NCI-H510A treated with DMSO at 0.1 percent for 48 hours (cell line): ENCODE measurements around the gene TDRD9.

Source experiments
- DNase-seq: peaks from one replicate; lab custom pipeline; 2025; lab: John Stamatoyannopoulos, UW

The TDRD9 gene

DNA sequence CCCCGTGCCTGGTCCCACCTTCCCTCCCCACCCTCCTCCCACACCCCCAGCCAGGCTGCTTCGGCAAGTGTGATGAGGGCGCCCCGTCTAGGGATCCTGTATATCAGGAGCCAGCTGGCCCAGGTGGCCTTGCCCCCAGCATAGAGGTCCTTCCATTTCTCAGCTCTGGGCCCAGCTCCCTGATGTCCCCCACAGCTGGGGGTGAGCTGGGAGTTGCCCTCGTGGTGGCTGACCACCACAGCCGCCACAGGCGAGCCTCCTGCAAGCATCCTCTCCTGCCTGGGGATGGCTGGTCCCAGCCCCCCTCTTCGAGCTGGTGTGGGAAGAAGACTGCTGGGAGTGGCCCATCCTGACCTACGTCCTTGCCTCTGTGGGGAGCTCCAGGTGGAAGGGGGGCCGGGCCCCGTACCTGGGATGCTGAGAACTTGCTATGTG, 164.7 kb downstream of the TDRD9 start:
- DNase-seq: no peak

DNA sequence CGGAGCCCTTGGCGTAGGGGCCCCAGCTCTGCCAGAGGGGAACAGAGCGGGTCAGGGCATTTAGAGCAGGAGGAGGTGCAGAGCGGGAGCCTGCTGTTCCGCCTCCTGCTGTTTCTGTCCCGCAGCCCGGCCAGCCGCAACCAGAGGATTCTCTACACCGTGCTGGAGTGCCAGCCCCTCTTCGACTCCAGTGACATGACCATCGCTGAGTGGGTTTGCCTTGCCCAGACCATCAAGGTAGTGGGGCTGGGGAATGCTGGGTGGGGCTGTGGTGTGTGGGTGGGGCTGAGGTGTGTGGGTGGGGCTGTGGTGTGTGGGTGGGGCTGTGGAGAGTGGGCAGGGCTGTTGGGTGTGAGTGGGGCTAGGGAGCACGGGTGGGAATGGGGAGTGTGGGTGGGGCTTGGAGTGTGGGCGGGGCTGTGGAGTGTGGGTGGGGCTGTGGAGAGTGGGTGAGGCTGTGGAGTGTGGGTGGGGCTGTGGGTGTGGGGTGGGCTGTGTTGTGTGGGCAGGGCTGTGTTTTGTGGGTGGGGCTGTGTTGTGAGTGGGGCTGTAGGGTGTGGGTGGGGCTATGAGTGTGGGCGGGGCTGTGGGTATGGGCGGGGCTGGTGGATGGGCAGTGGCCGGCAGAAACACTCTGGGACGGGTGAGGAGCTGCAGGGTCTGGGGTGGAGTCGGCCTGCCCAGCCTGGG, 165.3 kb downstream of the TDRD9 start:
- no peak for DNase-seq

DNA sequence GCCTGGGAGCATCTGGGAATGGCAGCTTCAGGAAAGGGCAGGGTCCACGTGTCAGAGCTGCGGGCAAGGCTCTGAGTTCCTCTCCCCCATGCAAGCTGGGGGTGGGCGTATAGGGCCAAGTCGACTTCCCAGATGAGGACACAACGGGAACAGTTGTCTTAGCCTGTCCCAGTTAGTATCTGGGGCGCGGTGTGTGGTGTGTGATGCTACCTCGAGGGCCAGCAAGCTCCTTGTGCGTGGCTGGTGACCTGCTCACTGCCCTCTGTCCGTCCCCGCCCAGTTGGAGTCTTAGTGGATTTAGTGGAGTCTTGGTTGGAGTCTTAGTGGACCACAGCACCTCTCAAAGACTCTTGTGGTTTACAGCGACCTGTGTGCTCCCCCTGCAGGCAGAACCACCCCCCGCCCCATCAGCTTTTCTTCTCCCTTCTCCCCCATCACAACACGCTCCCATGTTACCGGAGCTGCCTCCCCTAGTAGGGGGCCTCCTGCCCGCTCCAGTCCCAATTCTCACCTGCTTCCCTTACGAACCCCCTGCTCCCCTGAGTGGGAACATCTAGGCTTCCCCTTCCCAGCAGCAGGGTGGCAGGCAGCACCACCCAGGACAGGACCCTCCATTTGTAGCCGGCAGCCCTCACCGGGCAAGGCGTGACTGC, 165.9 kb downstream of the TDRD9 start:
- DNase-seq: no peak

DNA sequence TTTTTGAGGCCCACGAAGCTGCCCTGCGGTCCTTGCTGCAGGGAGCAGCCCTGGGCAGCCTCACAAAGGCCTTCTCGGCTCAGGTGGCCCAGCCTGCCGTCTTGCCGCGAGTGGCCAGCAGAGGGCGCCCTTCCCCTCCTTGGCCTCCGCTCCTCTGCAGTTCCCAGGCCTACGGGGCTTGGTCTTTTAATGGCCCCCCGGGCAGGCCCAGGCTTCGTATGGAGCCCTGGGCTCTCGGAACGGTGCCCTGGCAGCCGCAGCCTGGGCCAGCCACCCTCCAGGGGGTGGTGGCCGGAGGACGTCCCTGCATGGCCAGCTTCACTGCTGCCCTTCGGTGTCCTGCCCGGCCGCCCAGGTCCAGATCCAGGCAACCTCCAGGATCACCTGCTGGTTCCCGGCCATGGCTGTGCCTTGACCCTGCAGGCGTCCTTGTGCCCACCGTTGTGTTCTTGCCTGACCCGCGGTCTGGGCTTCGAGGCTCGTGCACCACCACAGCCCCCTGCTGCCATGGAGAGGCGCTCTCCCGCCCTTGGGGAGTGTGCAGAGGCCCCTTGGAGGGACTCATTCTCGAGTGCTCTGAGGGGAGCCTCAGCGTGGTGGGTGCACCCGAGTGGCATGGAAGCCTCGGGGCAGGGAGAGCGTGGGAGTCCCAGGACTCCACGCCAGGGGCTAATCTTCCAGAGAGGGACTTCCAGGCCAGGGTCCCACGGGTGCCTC, 166.6 kb downstream of the TDRD9 start:
- DNase-seq: peak; percentile 41

DNA sequence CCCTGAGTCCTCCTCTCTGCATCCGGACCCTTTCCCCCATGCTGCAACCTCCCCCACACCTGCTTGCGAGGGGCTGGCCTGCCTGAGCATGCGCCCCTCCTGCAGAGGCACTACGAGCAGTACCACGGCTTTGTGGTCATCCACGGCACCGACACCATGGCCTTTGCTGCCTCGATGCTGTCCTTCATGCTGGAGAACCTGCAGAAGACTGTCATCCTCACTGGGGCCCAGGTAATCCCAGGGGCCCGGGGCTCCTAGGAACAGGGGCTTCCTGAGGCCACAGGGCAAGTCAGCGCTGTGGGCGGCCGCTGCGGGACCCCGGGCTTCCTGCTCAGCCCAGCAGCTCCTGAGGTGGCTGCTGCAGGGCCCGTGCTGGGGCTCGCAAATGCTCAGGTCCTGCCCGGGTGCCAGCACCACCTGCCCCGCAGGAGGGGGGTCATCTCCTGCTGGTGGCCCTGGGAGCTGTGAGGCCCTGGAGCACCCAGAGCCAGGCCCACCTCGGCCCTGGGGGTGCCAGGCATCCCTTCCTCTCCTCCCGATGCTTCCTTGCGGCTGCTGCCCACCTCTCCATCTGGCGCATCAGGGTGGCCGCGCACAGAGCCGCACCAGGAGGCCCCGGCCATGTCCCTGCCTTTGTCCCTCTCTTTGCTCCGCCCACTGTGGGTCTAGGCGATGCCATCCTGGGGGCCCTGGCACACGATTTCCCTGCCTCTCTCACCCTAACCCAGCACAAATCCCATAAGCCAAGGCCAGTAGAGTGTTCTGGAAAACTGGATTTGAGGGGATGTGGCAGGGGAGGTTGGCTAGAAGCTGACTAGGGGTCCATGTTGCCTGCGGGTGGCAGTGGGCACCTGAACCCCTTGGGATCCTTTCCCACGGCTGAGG, 167.4 kb downstream of the TDRD9 start:
- no peak for DNase-seq

DNA sequence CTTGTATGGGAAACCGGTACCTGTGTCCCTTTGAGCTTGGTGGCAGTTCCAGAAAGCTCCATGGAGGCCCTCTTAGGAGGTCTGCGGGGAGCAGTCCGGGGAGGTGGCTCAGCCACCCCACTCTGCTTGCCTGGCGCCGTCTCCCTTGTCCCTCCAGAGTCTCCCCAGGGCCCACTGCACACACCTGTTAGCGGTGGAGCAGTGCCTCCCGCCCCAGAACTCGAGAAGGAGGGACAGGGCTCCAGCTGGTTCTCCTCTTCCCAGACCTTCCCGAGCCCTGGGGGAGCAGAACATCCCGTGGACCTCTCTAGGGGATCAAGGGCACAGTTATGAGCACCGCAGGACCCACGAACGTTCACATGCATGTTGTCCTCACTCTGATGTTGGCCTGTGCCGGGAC, 168.1 kb downstream of the TDRD9 start:
- DNase-seq: no peak

DNA sequence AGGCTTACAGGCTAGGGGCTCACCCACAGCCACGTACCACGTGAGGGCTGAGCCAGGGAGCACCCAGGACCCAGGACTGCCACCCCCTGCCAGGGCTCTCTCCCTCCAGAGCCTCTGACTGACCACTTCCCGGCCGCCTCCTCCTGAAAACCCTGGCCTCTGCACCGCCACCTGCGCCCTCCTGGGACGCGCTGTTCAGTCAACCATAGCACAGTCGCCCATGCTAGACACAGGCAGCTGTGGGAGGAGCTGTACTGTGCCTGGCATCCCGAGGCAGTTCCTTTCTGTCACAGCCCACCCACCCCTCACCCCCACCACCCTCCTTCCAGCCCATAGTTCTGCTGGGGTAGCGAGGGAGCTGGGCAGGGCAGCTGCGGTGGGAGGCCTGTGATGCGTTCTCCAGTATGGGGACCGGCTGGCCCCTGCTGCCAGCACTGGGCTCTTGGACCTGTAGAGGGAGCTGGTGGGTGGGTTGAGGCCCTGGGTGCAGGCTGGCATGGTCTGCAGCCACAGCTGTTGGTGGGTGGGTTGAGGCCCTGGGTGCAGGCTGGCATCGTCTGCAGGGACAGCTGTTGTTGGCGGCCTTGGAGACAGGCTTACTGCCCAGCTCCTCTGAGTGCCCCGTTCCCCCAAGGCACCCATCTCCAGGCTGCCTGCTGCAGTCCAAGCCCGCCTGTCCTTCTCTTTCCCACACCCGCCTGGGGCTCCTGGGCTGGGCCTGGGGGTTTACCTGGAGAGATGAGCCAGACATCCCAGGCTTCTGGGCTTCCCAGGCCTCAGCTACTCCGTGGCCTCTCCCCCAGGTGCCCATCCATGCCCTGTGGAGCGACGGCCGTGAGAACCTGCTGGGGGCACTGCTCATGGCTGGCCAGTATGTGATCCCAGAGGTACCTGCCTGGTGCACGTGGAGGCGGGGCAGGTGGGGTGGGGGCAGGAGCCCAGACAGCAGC, 168.8 kb downstream of the TDRD9 start:
- no peak for DNase-seq

DNA sequence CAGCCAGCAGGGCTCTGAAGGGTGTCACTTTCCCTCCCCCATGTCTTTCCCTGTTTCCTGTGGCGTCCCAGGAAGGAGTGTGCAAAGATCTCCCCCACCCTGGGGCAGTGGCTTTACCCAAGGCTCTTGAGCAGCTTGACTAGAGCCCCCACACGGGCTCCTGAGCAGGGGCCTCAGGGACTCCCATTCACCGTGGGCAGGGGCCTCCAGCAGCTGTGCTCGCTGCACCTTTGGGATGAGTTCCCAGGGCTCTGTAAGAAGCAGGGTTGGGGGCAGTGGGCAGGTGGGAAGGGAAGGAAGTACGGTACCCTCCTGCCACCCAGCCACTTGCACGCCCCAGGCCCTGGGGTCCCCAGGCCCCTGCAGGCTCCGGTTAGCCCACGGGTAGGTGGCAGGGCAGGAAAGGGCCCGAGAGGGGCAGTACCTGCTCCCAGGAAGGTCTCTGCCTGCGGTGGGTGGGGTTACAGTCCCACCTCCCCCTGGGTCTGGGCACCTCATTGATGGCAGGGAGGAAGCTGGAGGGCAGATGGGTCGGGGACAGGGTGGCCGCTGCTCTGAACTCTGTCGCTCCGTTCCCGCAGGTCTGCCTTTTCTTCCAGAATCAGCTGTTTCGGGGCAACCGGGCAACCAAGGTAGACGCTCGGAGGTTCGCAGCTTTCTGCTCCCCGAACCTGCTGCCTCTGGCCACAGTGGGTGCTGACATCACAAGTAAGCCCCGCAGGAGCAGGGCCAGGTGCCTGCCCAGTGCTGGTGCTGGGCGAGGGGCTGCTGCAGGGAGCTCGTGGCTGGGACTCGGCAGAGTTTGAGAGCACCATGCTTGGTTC, 170.2 kb downstream of the TDRD9 start:
- no peak for DNase-seq

DNA sequence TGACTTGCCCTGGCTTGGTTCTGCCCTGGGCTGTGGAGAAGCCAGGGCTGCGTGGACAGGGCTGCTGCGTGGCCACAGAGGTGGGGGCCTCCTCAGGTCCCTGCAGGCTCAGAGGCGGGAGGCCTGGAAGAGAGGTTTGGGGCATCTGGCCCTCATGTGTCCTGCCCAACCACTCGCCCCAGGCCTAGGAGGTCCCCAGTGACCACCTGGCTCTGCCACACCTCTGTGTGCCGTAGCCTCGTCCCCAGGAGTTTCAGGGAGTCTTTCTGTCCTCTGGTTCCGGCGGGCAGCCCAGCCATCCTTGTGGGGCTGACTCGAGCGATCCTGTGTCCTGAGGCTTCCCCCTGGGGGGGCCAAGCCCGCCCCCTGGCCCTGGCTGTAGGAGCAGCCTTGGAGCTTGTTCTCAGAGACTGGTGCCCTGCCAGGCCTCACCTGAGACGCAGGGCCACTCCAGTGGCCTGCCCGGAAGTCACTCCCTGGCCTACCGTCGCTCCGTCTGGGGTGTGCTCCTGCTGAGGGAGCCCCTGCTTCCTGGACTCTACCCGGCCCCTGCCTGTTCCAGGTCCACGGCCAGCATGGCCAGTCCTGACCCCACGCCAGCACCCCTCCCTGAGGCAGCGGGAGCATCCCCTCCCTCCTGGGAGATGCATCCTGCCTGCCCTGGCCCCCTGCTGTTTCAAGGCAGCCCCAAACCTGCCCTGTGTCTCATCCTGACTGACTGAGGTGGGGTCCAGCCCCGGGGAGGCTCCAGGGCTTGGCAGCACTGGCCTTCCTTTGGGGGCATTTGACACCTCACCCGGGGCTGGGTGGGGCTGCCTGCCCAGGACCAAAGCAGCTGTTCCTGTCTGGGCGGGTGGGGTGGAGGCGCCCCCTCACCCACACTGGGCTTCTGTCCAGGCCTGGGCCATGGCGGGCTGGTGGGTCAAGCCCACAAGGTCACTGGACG, 171.1 kb downstream of the TDRD9 start:
- no peak for DNase-seq

DNA sequence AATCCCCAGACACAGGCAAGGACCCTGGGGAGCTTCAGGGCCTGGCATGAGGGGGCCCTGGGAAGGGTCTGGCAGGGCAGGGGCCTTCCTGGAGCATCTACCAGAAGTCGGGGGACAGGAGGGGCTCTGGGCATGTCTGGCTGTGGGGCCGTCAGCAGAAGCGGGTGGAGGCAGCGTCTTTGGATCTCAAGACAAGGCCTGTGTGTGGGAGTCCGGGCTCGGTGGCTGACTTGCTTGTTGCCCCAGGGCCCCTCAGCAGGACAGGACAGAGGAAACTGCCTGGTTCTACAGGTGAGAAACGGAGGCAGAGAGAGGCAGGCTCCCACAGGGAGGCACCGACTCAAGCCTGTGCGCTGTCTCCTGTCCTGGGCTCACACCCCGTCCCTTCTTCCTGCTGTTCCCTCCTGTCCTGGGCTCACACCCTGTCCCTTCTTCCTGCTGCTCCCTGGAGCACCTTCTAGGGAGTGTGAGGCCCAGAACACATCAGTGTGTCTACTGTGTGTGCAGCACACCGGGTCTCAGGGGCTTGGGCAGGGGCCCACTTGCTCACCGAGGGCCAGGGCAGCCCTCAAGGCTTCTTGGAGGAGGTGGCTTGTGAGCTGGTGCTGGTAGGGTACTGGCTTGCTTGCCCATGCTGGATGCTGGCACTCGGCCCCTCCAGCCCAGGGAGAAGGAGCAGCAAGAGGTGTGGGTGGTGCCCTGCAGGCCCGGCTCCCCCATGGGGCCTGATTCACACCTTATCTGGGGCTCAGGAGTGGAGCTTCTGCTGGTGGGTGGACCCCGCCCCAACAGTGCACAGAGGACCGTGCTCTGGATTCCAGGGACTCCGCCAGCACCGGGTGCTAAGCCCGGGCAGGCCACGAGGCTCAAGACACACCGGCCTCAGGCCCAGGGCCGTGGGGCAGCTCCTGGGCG, 172.2 kb downstream of the TDRD9 start:
- DNase-seq: no peak

DNA sequence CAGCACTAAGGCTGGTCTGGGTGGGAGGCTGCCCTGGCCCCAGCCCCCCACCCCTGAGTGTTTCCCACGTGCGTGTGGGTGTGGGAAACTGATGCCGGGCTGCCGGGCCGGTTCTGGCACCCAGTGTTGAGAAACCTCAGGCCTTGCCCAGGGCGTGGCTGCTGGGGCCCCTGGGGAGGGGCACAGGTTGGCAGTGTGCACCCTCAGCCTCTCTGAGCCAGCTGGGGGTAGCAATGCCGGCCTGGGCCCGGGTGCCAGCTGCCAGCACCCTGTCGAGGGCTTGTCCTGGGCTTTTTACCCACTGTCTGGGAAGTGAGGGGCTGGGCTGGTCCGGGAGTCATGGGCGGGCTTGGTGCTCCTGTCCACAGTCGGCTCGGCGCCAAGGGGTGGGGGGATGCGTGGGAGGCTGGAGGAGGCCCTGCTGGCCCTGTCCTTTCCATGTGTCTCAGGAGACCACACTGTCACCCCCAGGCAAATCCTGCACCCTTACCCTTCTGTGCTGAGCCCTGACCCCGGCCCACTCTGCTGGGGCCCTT, 172.9 kb downstream of the TDRD9 start:
- no peak for DNase-seq

DNA sequence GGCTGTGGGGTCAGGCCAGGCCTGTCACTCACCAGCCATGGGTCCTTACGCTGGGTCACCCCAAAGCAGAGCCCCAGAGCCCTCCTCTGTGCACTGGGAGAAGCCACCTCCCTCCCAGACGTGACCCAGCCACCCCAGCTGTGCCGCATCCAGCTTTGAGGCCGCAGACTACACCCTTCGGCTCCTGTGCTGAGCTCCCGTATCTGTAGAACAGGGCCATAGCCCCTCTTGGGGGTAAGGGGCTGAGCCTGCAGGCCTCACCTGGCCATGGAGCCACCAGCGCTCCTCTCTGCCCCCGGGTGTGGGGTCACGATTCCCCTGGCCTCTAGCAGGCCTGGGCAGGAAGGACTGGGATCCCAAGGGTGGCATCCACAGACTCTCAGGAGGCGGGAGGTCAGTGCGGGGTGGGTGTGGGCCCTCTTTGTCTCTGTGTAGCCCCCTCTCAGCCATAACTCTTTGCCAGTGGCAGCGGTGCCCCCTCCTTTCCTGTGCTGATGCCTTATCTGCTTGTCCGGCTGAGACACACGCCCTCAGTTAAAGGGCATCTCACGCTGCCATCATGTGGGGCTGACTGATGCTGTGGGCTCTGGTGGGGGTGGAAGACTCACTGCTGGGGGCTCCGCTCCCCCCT, 173.5 kb downstream of the TDRD9 start:
- no peak for DNase-seq
